K562 (cell line): ENCODE results near the gene BORCS8. TPM values are rescaled to one million over a fixed set of nuclear protein-coding genes. Genes with fewer than 3 reads are reported as not detected.
A peak's percentile ranks its signal among the peaks of the same experiment; 100 is the strongest.

Experiments
- ATAC-seq: fragments of 200-7000 bp; cut with Tn5 transposase; 3 replicates; pipeline ENCODE4 v1.9.1; 2020; ENCODE audit warnings: moderate library complexity
- BruUV-seq: library from RNA; stranded (reverse); fragments of 400-500 nt; replicated peaks from 2 replicates; lab custom pipeline; 2021; lab: Mats Ljungman, UMichigan
- CTCF ChIA-PET: fragments of 300-600 bp; formaldehyde crosslinking; extraction: SDS; loops from one replicate; lab custom pipeline; 2021; ENCODE audit warnings: low intra/inter-chr PET ratio; lab: Yijun Ruan, JAX
- POLR2A ChIA-PET: fragments of 300-600, 350-650 bp; sonication (Branson Sonifier 250); formaldehyde crosslinking; extraction: SDS; loops from one replicate; lab custom pipeline; 2021; ENCODE audit warnings: antibody characterized with exemption, inconsistent platforms; lab: Yijun Ruan, JAX
- DNase-seq, 4 experiments: peaks; one replicate each; pipeline versions ENCODE4 v3.0.0 to v3.0.0-alpha.2; 2011 to 2018; ENCODE audit warnings: low spot score in 3 of 4, mixed read lengths in 3 of 4; ENCODE audit errors: extremely low read depth in 1 of 4
- FAIRE-seq: peaks from 2 replicates; lab custom pipeline; 2011; peaks lifted over from hg19 to GRCh38; lab: Jason Lieb, UNC
- H2AFZ ChIP-seq: 2 replicates; pipeline ENCODE4 v1.6.0; 2011; ENCODE audit warnings: low read depth, low read length, control low read depth, inconsistent platforms
- H3K27ac ChIP-seq: fragments of 200-600 bp; 3 replicates; pipeline ENCODE4 v1.8.0; 2011; ENCODE audit warnings: low read depth, mild to moderate bottlenecking, control low read depth, inconsistent platforms, low read length, moderate library complexity, mixed read lengths; ENCODE audit errors: extremely low read depth
- H3K27me3 ChIP-seq, 2 experiments: fragments of 300-600 bp in 1 of 2; 2 replicates in 1 of 2; 3 replicates in 1 of 2; pipeline versions ENCODE4 v1.6.0 to v1.8.0; 2011; ENCODE audit warnings: inconsistent platforms in 2 of 2, low read length in 2 of 2, mild to moderate bottlenecking in 1 of 2, mixed read lengths in 1 of 2, moderate library complexity in 1 of 2; ENCODE audit not compliant: control insufficient read depth in 2 of 2, insufficient read depth in 2 of 2
- H3K36me3 ChIP-seq: fragments of 300-600 bp; 3 replicates; pipeline ENCODE4 v1.8.0; 2011; ENCODE audit warnings: mild to moderate bottlenecking, low read length, inconsistent platforms; ENCODE audit not compliant: control insufficient read depth, insufficient read depth
- H3K4me1 ChIP-seq, 2 experiments: fragments of 200-600 bp in 1 of 2; replicated peaks in 1 of 2; 2 replicates in 1 of 2; 3 replicates in 1 of 2; pipeline versions ENCODE4 v1.5.1 to v1.8.0; 2011; ENCODE audit warnings: inconsistent platforms in 2 of 2, low read length in 2 of 2, mild to moderate bottlenecking in 1 of 2, mixed read lengths in 1 of 2, moderate library complexity in 1 of 2; ENCODE audit not compliant: control insufficient read depth in 2 of 2, insufficient read depth in 2 of 2
- H3K4me2 ChIP-seq: 2 replicates; pipeline ENCODE4 v1.6.1; 2011; ENCODE audit warnings: low read length, control low read depth, inconsistent platforms, mixed read lengths; ENCODE audit not compliant: insufficient read depth
- H3K4me3 ChIP-seq: fragments of 200-600 bp; sonication (generic), shearing (Covaris generic); 2 replicates; pipeline ENCODE4 v1.5.1; 2016; ENCODE audit warnings: control low read depth, inconsistent platforms
- H3K79me2 ChIP-seq: fragments of 200-600 bp; 3 replicates; pipeline ENCODE4 v1.8.0; 2011; ENCODE audit warnings: low read length, inconsistent platforms; ENCODE audit not compliant: control insufficient read depth, insufficient read depth
- H3K9ac ChIP-seq, 2 experiments: 2 replicates each; pipeline versions ENCODE4 v1.6.0 to v1.6.1; 2011; ENCODE audit warnings: low read depth in 2 of 2, low read length in 2 of 2, control low read depth in 1 of 2, inconsistent platforms in 1 of 2, mild to moderate bottlenecking in 1 of 2, mixed read lengths in 1 of 2; ENCODE audit not compliant: insufficient read depth in 1 of 2
- H3K9me1 ChIP-seq: one replicate; pipeline ENCODE4 v1.6.0; 2011; ENCODE audit warnings: inconsistent platforms, mild to moderate bottlenecking, low read length, moderate library complexity; ENCODE audit not compliant: control insufficient read depth, insufficient read depth
- H3K9me3 ChIP-seq: replicated peaks from 2 replicates; pipeline ENCODE4 v1.5.1; 2011; ENCODE audit warnings: low read depth, low read length, inconsistent platforms; ENCODE audit not compliant: control insufficient read depth, insufficient read depth
- H4K20me1 ChIP-seq: replicated peaks from 2 replicates; pipeline ENCODE4 v1.6.1; 2011; ENCODE audit warnings: low read length, inconsistent platforms, mixed read lengths; ENCODE audit not compliant: control insufficient read depth, insufficient read depth
- ATF1 ChIP-seq, 2 experiments: fragments of 450-650 bp in 1 of 2; IDR thresholded peaks; 2 replicates each; pipeline ENCODE4 v1.6.1; 2016; ENCODE audit warnings: missing compliant biosample characterization in 1 of 2, missing genetic modification characterization in 1 of 2
- BCOR ChIP-seq: fragments of 450-650 bp; IDR thresholded peaks from 2 replicates; pipeline ENCODE4 v1.6.1; 2016
- CREB1 ChIP-seq, 2 experiments: sonication (generic) in 1 of 2; formaldehyde crosslinking in 1 of 2; IDR thresholded peaks; 2 replicates each; pipeline versions ENCODE4 v1.6.1 to v1.8.0; 2012 to 2022; ENCODE audit warnings: inconsistent platforms in 1 of 2, mild to moderate bottlenecking in 1 of 2, missing genetic modification reagents in 1 of 2, moderate library complexity in 1 of 2
- FOXK1 ChIP-seq: sonication (generic); formaldehyde crosslinking; IDR thresholded peaks from 2 replicates; pipeline ENCODE4 v1.8.0; 2022; ENCODE audit warnings: missing genetic modification reagents, mild to moderate bottlenecking, borderline replicate concordance
- GABPB1 ChIP-seq: sonication (generic); formaldehyde crosslinking; IDR thresholded peaks from 2 replicates; pipeline ENCODE4 v1.8.0; 2022; ENCODE audit warnings: mild to moderate bottlenecking, missing genetic modification reagents
- KLF10 ChIP-seq: fragments of 250-450 bp; sonication (Bioruptor Pico); IDR thresholded peaks from 2 replicates; pipeline ENCODE4 v1.6.1; 2021; ENCODE audit warnings: matching md5 sums
- NKRF ChIP-seq: fragments of 450-650 bp; IDR thresholded peaks from 2 replicates; pipeline ENCODE4 v1.6.1; 2016; ENCODE audit warnings: borderline replicate concordance
- SRSF1 ChIP-seq: fragments of 200-400 bp; formaldehyde crosslinking; IDR thresholded peaks from 2 replicates; pipeline ENCODE4 v1.6.1; 2017; ENCODE audit warnings: mild to moderate bottlenecking, low read depth, low read length, moderate library complexity
- TEAD1 ChIP-seq, 2 experiments: fragments of 450-650 bp in 1 of 2; sonication (generic) in 1 of 2; formaldehyde crosslinking; IDR thresholded peaks; 2 replicates each; pipeline versions ENCODE4 v1.4.0 to v1.8.0; 2020 to 2022; ENCODE audit warnings: mild to moderate bottlenecking in 2 of 2, missing genetic modification reagents in 1 of 2
- TFE3 ChIP-seq: fragments of 450-650 bp; formaldehyde crosslinking; IDR thresholded peaks from 2 replicates; pipeline ENCODE4 v1.4.0; 2020; ENCODE audit warnings: mild to moderate bottlenecking, mixed read lengths
- ZNF263 ChIP-seq: sonication (generic); formaldehyde crosslinking; IDR thresholded peaks from 2 replicates; pipeline ENCODE4 v1.8.0; 2022; ENCODE audit warnings: mild to moderate bottlenecking, missing genetic modification reagents, borderline replicate concordance
- ZNF639 ChIP-seq, 2 experiments: fragments of 200-800 bp in 1 of 2; sonication (Bioruptor generic) in 1 of 2; sonication (generic) in 1 of 2; formaldehyde crosslinking in 1 of 2; IDR thresholded peaks in 1 of 2; conservative IDR thresholded peaks in 1 of 2; 2 replicates each; pipeline versions ENCODE4 v1.5.0 to v1.6.1; 2016 to 2020; ENCODE audit warnings: missing compliant biosample characterization in 1 of 2, missing genetic modification characterization in 1 of 2, missing genetic modification reagents in 1 of 2
- ZNF764 ChIP-seq: fragments of 250-450 bp; sonication (Bioruptor Pico); IDR thresholded peaks from 2 replicates; pipeline ENCODE4 v1.4.0; 2020; ENCODE audit warnings: low read depth, mild to moderate bottlenecking, moderate library complexity
- WGBS: fragments of 100-300 bp; shearing (Covaris generic); methylation state at CpG from one replicate; pipeline ENCODE4 v1.1.6; 2016; ENCODE audit warnings: low coverage, mixed read lengths; ENCODE audit not compliant: insufficient coverage; ENCODE audit errors: missing lambda C conversion rate; 5-methylcytosine and 5-hydroxymethylcytosine counted together
- in situ Hi-C: fragments of 300-500 bp; cut with MboI; formaldehyde crosslinking; loops from 4 replicates; pipeline ENCODE4 v1.15.0; 2018; ENCODE audit warnings: inconsistent platforms, mixed read lengths
- intact Hi-C: fragments of 100-400 bp; cut with micrococcal nuclease; formaldehyde crosslinking; loops from 2 replicates; pipeline ENCODE4 v1.14.2; 2022
- polyA plus RNA-seq, 8 experiments: library from polyadenylated mRNA; depleted of rRNA in 4 of 8; stranded (reverse) in 5 of 8; unstranded in 3 of 8; fragments of >200 nt; fragmentation: Nextera tagmentation in 2 of 8; fragmentation: Illumina TruSeq in 1 of 8; extraction: Ambion mirVana in 2 of 8; extraction: Trizol in 1 of 8; gene quantifications; 2 replicates each; pipeline versions ENCODE4 v1.2.1 to v1.2.3, GENCODE V29; 2011 to 2014; ENCODE audit warnings: inconsistent platforms in 1 of 8, missing spikeins in 1 of 8
- total RNA-seq, 7 experiments: library from RNA; depleted of rRNA in 6 of 7; stranded (reverse); fragments of >200 nt in 6 of 7; fragmentation: Illumina TruSeq in 2 of 7; extraction: Trizol in 2 of 7; gene quantifications; 2 replicates each; pipeline versions ENCODE4 v1.2.1 to v1.2.3, GENCODE V29; 2011 to 2021; ENCODE audit warnings: low replicate concordance in 1 of 7

The BORCS8 gene
- total and polyA plus RNA-seq, 9 of the 15 experiments (the other 6 are each of a cell fraction or from before 2014, with no cell fraction given) = 4.6 to 33.6 (median 16.3) TPM

- TF ChIP-seq TEAD1 (CRISPR knock-in tag; IDR thresholded peaks at IDR 0.05) (no peak), KLF10 (no peak), ZNF639 (CRISPR knock-in tag; conservative IDR thresholded peaks at IDR 0.05 in 1 of 2, IDR thresholded peaks at IDR 0.05 in 1 of 2) (no peak), GABPB1 (no peak), TFE3 (CRISPR knock-in tag) (no peak)
These were observed 51.5 kb downstream of the BORCS8 start (continued) for GRCh38 chr19:19140476-19140875.

GRCh38 chr19:19139876-19140229 is 52.1 kb downstream of the BORCS8 start:
- DNase-seq = no peak
- intact Hi-C loops = loop anchor here (1.0 to 5.0 kb wide), 7 partner anchors 27 to 243 kb away; partner anchors contain the start of genes CERS1, COPE, DDX49 and MEF2B
- BruUV-seq = no TSS peak
- H4K20me1 ChIP-seq = peaks cover 3% of the 10 kb centered on the region; the same call in 1 of the 2 replicates
- no peak overlapping the region for H3K4me3 ChIP-seq
- ChIA-PET CTCF (interaction anchor here (1.1 to 2.3 kb wide), 2 partner anchors 79 to 86 kb away, joined by 3 to 18 read pairs; no protein-coding TSS in a partner anchor), POLR2A (interaction anchor here (1.8 kb wide), 1 partner anchor 75 kb away, joined by 6 read pairs; no protein-coding TSS in a partner anchor)
- H3K9me3 ChIP-seq = no peaks in the 10 kb centered on the region
- no peak overlapping the region for H3K27ac ChIP-seq
- H3K79me2 ChIP-seq = peaks cover 31% of the 10 kb centered on the region
- H3K4me2 ChIP-seq = no peak overlapping the region
- no peaks in the 10 kb centered on the region for H3K9me1 ChIP-seq
- no peaks in the 10 kb centered on the region for H3K36me3 ChIP-seq
- WGBS = 14% methylated on average over 5 of the region's 5 CpGs
- ATAC-seq = no peak
- FAIRE-seq = no peak
- in situ Hi-C loops = loop anchor here (5.0 kb wide), 2 partner anchors 83 to 202 kb away; no protein-coding TSS in a partner anchor
- no peak overlapping the region for H3K9ac ChIP-seq
- H2AFZ ChIP-seq = no peak overlapping the region
- peaks cover 15 to 23% of the 10 kb centered on the region in 2 experiments for H3K4me1 ChIP-seq
- no peaks in the 10 kb centered on the region; a peak in 1 of 5 replicates for H3K27me3 ChIP-seq
- TF ChIP-seq NKRF (no peak), CREB1 (IDR thresholded peaks at IDR 0.05) (no peak), CREB1 (CRISPR knock-in tag; IDR thresholded peaks at IDR 0.05) (0 out of 2 replicates have a peak, but pooled peaks have one; percentile 28), ZNF263 (CRISPR knock-in tag) (no peak), BCOR (peak; percentile 74), FOXK1 (CRISPR knock-in tag) (0 out of 2 replicates have a peak, but pooled peaks have one; percentile 27), ZNF764 (CRISPR knock-in tag) (0 out of 2 replicates have a peak, but pooled peaks have one; percentile 3), ATF1 (CRISPR knock-in tag; IDR thresholded peaks at IDR 0.05) (no peak), ATF1 (tag; IDR thresholded peaks at IDR 0.05) (0 out of 2 replicates have a peak, but pooled peaks have one; percentile 2), SRSF1 (no peak)
